A549 (cell line): ENCODE results near the gene UGT1A5. TPM values are rescaled to one million over a fixed set of nuclear protein-coding genes. Genes with fewer than 3 reads are reported as not detected.

ENCODE experiments used
- ATAC-seq, 2 experiments: fragments of 200-7000 bp in 1 of 2; fragments of >200 bp in 1 of 2; cut with Nextera tagmentation in 1 of 2; cut with Tn5 transposase in 1 of 2; 3 replicates each; pipeline versions ENCODE4 v1.8.0 to v1.9.1; 2018 to 2020; ENCODE audit warnings: mild to moderate bottlenecking in 1 of 2, moderate library complexity in 1 of 2
- CTCF ChIA-PET: fragments of 300-600 bp; sonication (Branson Sonifier 250); formaldehyde crosslinking; extraction: SDS; loops from one replicate; lab custom pipeline; 2021; ENCODE audit warnings: antibody characterized with exemption, inconsistent platforms; lab: Yijun Ruan, JAX
- POLR2A ChIA-PET: fragments of 350-600 bp; formaldehyde crosslinking; extraction: SDS; loops from one replicate; lab custom pipeline; 2021; ENCODE audit warnings: antibody characterized with exemption, inconsistent platforms; lab: Yijun Ruan, JAX
- DNase-seq, 2 experiments: peaks; one replicate each; pipeline versions ENCODE4 v3.0.0 to v3.0.0-alpha.2; 2011 to 2016; ENCODE audit warnings: low read depth in 1 of 2, low spot score in 1 of 2
- FAIRE-seq: peaks from 2 replicates; lab custom pipeline; 2011; peaks lifted over from hg19 to GRCh38; lab: Jason Lieb, UNC
- H3K27ac ChIP-seq, 2 experiments: fragments of >200 bp; sonication (Bioruptor Twin); formaldehyde crosslinking; 3 replicates each; pipeline ENCODE4 v1.5.1; 2016 to 2017
- H3K4me1 ChIP-seq: fragments of >200 bp; sonication (Bioruptor Twin); formaldehyde crosslinking; 3 replicates; pipeline ENCODE4 v1.6.1; 2016
- H3K4me2 ChIP-seq: fragments of >200 bp; sonication (Bioruptor Twin); formaldehyde crosslinking; 3 replicates; pipeline ENCODE4 v1.6.1; 2016
- H3K4me3 ChIP-seq: fragments of >200 bp; sonication (Bioruptor Twin); formaldehyde crosslinking; 3 replicates; pipeline ENCODE4 v1.5.1; 2016
- H3K9me3 ChIP-seq: fragments of >200 bp; sonication (Bioruptor Twin); formaldehyde crosslinking; 3 replicates; pipeline ENCODE4 v1.6.1; 2016
- BCL3 ChIP-seq: fragments of >200 bp; sonication (Bioruptor Twin); formaldehyde crosslinking; IDR thresholded peaks from 3 replicates; pipeline ENCODE4 v1.6.1; 2016
- BHLHE40 ChIP-seq: IDR thresholded peaks from 2 replicates; pipeline ENCODE4 v1.6.1; 2012; ENCODE audit warnings: low read depth, low read length, inconsistent platforms
- CBX2 ChIP-seq: fragments of 200-600 bp; sonication (generic); IDR thresholded peaks from 2 replicates; pipeline ENCODE4 v1.6.1; 2016; ENCODE audit warnings: low read depth, mild to moderate bottlenecking, borderline replicate concordance
- CBX8 ChIP-seq: fragments of 200-600 bp; sonication (generic); IDR thresholded peaks from 2 replicates; pipeline ENCODE4 v1.6.1; 2016
- CEBPB ChIP-seq, 2 experiments: fragments of >200 bp in 1 of 2; sonication (Bioruptor Twin) in 1 of 2; formaldehyde crosslinking in 1 of 2; IDR thresholded peaks; 2 replicates each; pipeline ENCODE4 v1.6.1; 2012 to 2016
- CHD4 ChIP-seq: fragments of 200-600 bp; sonication (generic); IDR thresholded peaks from 2 replicates; pipeline ENCODE4 v1.6.1; 2016; ENCODE audit warnings: antibody characterized with exemption, mild to moderate bottlenecking, borderline replicate concordance
- EHMT2 ChIP-seq: fragments of 200-600 bp; sonication (generic); IDR thresholded peaks from 2 replicates; pipeline ENCODE4 v1.6.1; 2016; ENCODE audit warnings: antibody characterized with exemption, low read depth, mild to moderate bottlenecking, moderate library complexity
- ELK1 ChIP-seq: fragments of 150-350 bp; IDR thresholded peaks from 2 replicates; pipeline ENCODE4 v1.6.1; 2014; ENCODE audit warnings: low read depth, mild to moderate bottlenecking, low read length
- ESRRA ChIP-seq: fragments of 150-350 bp; IDR thresholded peaks from 2 replicates; pipeline ENCODE4 v1.6.1; 2014; ENCODE audit warnings: mild to moderate bottlenecking, low read length, borderline replicate concordance
- FOSB ChIP-seq: fragments of 250-450 bp; sonication (Bioruptor Pico); IDR thresholded peaks from 2 replicates; pipeline ENCODE4 v1.5.0; 2020; ENCODE audit warnings: mild to moderate bottlenecking, moderate library complexity
- FOSL2 ChIP-seq, 2 experiments: fragments of 450-650 bp in 1 of 2; fragments of >200 bp in 1 of 2; sonication (Bioruptor Twin) in 1 of 2; formaldehyde crosslinking; IDR thresholded peaks; 2 replicates each; pipeline versions ENCODE4 v1.5.0 to v1.6.1; 2016 to 2020; ENCODE audit warnings: mild to moderate bottlenecking in 1 of 2, moderate library complexity in 1 of 2
- FOXS1 ChIP-seq: fragments of 250-450 bp; sonication (Bioruptor Pico); IDR thresholded peaks from 2 replicates; pipeline ENCODE4 v1.5.0; 2020; ENCODE audit warnings: mild to moderate bottlenecking, moderate library complexity
- GATA3 ChIP-seq: IDR thresholded peaks from 2 replicates; pipeline ENCODE4 v1.6.1; 2012; ENCODE audit warnings: borderline replicate concordance
- HDAC2 ChIP-seq: fragments of 200-600 bp; sonication (generic); IDR thresholded peaks from 2 replicates; pipeline ENCODE4 v1.6.1; 2016
- HEYL ChIP-seq: fragments of 250-450 bp; sonication (Bioruptor Pico); IDR thresholded peaks from 2 replicates; pipeline ENCODE4 v1.8.0; 2021; ENCODE audit warnings: mild to moderate bottlenecking, moderate library complexity
- HOXB13 ChIP-seq: fragments of 250-450 bp; sonication (Bioruptor Pico); IDR thresholded peaks from 2 replicates; pipeline ENCODE4 v1.5.0; 2020; ENCODE audit warnings: low read depth, mild to moderate bottlenecking, moderate library complexity
- JUN ChIP-seq, 2 experiments: fragments of >200 bp; sonication (Bioruptor Twin); formaldehyde crosslinking; IDR thresholded peaks; 2 replicates in 1 of 2; 3 replicates in 1 of 2; pipeline ENCODE4 v1.6.1; 2016 to 2017
- JUNB ChIP-seq: fragments of >200 bp; sonication (Bioruptor Twin); formaldehyde crosslinking; IDR thresholded peaks from 2 replicates; pipeline ENCODE4 v1.6.1; 2016
- KDM5A ChIP-seq: fragments of 200-600 bp; sonication (generic); IDR thresholded peaks from 2 replicates; pipeline ENCODE4 v1.6.1; 2016; ENCODE audit warnings: antibody characterized with exemption, mild to moderate bottlenecking
- MAFK ChIP-seq: fragments of 450-650 bp; IDR thresholded peaks from 2 replicates; pipeline ENCODE4 v1.6.1; 2014; ENCODE audit not compliant: partially characterized antibody
- MYC ChIP-seq: IDR thresholded peaks from 2 replicates; pipeline ENCODE4 v1.6.1; 2012; ENCODE audit warnings: mild to moderate bottlenecking, inconsistent platforms, low read length, improper control_type of control experiment, borderline replicate concordance
- POLR2A ChIP-seq: IDR thresholded peaks from 2 replicates; pipeline ENCODE4 v1.6.1; 2012; ENCODE audit warnings: mild to moderate bottlenecking, low read length
- RARB ChIP-seq: fragments of 250-450 bp; sonication (Bioruptor Pico); IDR thresholded peaks from 2 replicates; pipeline ENCODE4 v1.8.0; 2021; ENCODE audit warnings: mild to moderate bottlenecking, moderate library complexity
- RNF2 ChIP-seq: fragments of 200-600 bp; sonication (generic); IDR thresholded peaks from 2 replicates; pipeline ENCODE4 v1.6.1; 2016; ENCODE audit warnings: low read depth, mild to moderate bottlenecking, antibody characterized with exemption, moderate library complexity, borderline replicate concordance
- SREBF2 ChIP-seq: fragments of 450-650 bp; IDR thresholded peaks from 2 replicates; pipeline ENCODE4 v1.6.1; 2014; ENCODE audit warnings: mild to moderate bottlenecking, moderate library complexity
- WGBS: methylation state at CpG from one replicate; pipeline ENCODE4 v1.1.6; 2017; ENCODE audit errors: missing lambda C conversion rate; 5-methylcytosine and 5-hydroxymethylcytosine counted together
- polyA plus RNA-seq, 4 experiments: library from polyadenylated mRNA; depleted of rRNA in 3 of 4; stranded (reverse); fragments of >200 nt; fragmentation: RNase III in 1 of 4; extraction: RNeasy Plus Mini Kit Qiagen cat#74134 plus additional on column Dnase treatment in 1 of 4; gene quantifications; 2 replicates in 3 of 4; 3 replicates in 1 of 4; pipeline ENCODE4 v1.2.3, GENCODE V29; 2011 to 2017
- TF ChIP-seq, protein P1 (sequence below): IDR thresholded peaks from 2 replicates; pipeline ENCODE4 v1.6.1; 2012

UGT1A5 gene
- polyA plus RNA-seq, 2 of the 4 experiments (the other 2 are of a cell fraction) = 0.05 TPM; not detected in 1

DNA sequence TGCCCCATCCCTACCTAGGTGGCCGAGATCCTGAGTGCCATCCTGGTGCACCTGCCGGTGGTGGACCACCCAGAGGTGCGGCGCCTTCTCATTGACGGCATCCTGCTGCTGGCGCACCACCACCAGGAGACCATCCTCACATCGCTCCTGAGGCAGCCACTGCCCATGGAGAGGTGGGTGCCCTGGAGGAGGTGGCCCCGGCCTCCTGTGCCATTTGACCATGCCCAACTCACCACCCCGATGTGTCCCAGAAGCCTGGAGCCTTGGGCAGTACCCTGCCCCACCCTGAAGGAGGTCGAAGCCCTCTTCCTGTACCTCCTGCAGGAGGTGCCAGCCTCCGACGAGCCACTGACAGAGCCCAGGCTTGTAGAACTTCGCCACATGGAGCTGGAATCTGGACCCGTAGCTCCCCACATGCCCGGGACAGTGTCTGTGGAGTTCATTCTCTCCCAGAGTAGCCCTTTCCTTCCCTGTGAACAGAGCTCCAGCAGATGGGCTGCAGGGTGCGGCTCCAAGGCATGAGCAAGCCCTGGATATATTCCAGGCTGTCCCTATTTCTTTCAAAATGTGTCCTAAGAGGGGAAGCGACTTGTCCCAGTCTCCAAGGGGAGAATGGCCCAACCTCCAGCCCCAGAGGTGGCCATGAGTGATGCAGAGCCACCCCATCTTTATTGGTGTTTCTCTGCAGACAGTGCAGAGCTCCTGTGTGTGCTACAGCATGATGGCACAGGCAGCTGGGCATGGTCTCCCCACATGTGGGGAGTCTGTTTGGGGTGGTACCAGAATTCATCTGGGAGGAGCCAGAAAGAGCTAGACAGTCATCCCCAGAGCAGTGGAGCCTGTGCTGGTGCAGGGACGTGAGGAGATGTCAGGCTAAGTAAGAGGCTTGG is 107.4 kb downstream of the UGT1A5 start:
- Histone ChIP-seq H3K4me3 (no peak overlapping the region), H3K9me3 (no peaks in the 10 kb centered on the region), H3K4me2 (no peak overlapping the region), H3K27ac (peak overlapping the region; percentile 28 to 81), H3K4me1 (peaks cover 36% of the 10 kb centered on the region)
- DNase-seq (no peak), FAIRE-seq (no peak), ATAC-seq (no peak)
- no peak for TF ChIP-seq HOXB13 (CRISPR knock-in tag)
- TF ChIP-seq KDM5A = no peak
- TF ChIP-seq, protein P1, sequence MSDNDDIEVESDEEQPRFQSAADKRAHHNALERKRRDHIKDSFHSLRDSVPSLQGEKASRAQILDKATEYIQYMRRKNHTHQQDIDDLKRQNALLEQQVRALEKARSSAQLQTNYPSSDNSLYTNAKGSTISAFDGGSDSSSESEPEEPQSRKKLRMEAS = no peak
- TF ChIP-seq BHLHE40 = no peak
- TF ChIP-seq CBX2 = no peak
- no peak for TF ChIP-seq CEBPB (IDR thresholded peaks at IDR 0.05)
- no peak for TF ChIP-seq FOSL2 (IDR thresholded peaks at IDR 0.05)
- TF ChIP-seq FOSL2 (CRISPR knock-in tag; IDR thresholded peaks at IDR 0.05) = no peak
- TF ChIP-seq FOSB (CRISPR knock-in tag) = no peak
- TF ChIP-seq EHMT2 = no peak
- no peak for TF ChIP-seq BCL3
- no peak for TF ChIP-seq JUNB
- no peak for TF ChIP-seq MAFK
- no peak for TF ChIP-seq ESRRA
- TF ChIP-seq RNF2 = no peak
- TF ChIP-seq JUN (IDR thresholded peaks at IDR 0.05) = no peak
- no peak for TF ChIP-seq RARB (CRISPR knock-in tag)
- no peak for TF ChIP-seq FOXS1 (CRISPR knock-in tag)
- no peak for TF ChIP-seq MYC
- no peak for TF ChIP-seq SREBF2
- TF ChIP-seq ELK1 = no peak
- CTCF ChIA-PET = interaction anchor here (0.6 to 1.8 kb wide), 3 partner anchors 12 to 51 kb away, joined by 3 to 12 read pairs (median 3); no protein-coding TSS in a partner anchor
- POLR2A ChIA-PET = interaction anchor here (1.2 kb wide), 1 partner anchor 247 kb away, joined by 11 read pairs; no protein-coding TSS in a partner anchor
- 92% methylated on average over 16 of the region's 18 CpGs for WGBS

GRCh38 chr2:233820774-233821105 is 108.0 kb downstream of the UGT1A5 start:
- POLR2A ChIA-PET = interaction anchor here (1.2 kb wide), 1 partner anchor 248 kb away, joined by 11 read pairs; no protein-coding TSS in a partner anchor

More at GRCh38 chr2:233820774-233821105, 108.0 kb downstream of the UGT1A5 start:
- ATAC-seq (no peak), FAIRE-seq (no peak), DNase-seq (no peak)
- no peaks in the 10 kb centered on the region for H3K9me3 ChIP-seq
- no peak overlapping the region for H3K4me3 ChIP-seq
- TF ChIP-seq MYC (no peak), FOSL2 (IDR thresholded peaks at IDR 0.05) (no peak), FOSL2 (CRISPR knock-in tag; IDR thresholded peaks at IDR 0.05) (no peak), FOSB (CRISPR knock-in tag) (no peak), ELK1 (no peak), MAFK (no peak), POLR2A (no peak), GATA3 (no peak), HEYL (CRISPR knock-in tag) (no peak), CHD4 (no peak), CBX8 (no peak), HDAC2 (no peak)
- CTCF ChIA-PET = interaction anchor here (0.6 to 1.9 kb wide), 5 partner anchors 12 to 109 kb away, joined by 3 to 12 read pairs (median 3); no protein-coding TSS in a partner anchor
- H3K4me2 ChIP-seq = no peak overlapping the region
- H3K27ac ChIP-seq = peak overlapping the region; percentile 28 to 81; a peak in 3 of 6 replicates
- WGBS = 83% methylated on average over 4 of the region's 6 CpGs
- peaks cover 36% of the 10 kb centered on the region for H3K4me1 ChIP-seq
